GM19463 (cell line): Measurements from ENCODE around the gene TIGD3.
A peak's percentile ranks its signal among the peaks of the same experiment; 100 is the strongest.

Source experiments
- ATAC-seq: cut with Tn5 transposase; IDR thresholded peaks from one replicate; pipeline ENCODE4 v1.9.1; 2021; ENCODE audit warnings: mild to moderate bottlenecking, moderate library complexity; ENCODE audit not compliant: unreplicated experiment

The TIGD3 gene, protein sequence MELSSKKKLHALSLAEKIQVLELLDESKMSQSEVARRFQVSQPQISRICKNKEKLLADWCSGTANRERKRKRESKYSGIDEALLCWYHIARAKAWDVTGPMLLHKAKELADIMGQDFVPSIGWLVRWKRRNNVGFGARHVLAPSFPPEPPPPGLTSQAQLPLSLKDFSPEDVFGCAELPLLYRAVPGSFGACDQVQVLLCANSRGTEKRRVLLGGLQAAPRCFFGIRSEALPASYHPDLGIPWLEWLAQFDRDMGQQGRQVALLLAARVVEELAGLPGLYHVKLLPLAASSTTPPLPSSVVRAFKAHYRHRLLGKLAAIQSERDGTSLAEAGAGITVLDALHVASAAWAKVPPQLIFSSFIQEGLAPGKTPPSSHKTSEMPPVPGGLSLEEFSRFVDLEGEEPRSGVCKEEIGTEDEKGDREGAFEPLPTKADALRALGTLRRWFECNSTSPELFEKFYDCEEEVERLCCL

GRCh38 chr11:65354265-65355012, at the start of gene TIGD3:
TSS of gene TIGD3 (plus strand) at chr11:65354751. CDS start at chr11:65355809, 1,058 bp downstream.
- ATAC-seq: peak; percentile 96

- ATAC-seq: no peak
Measured at GRCh38 chr11:65305501-65306268, 48.9 kb upstream of the TIGD3 start.

DNA sequence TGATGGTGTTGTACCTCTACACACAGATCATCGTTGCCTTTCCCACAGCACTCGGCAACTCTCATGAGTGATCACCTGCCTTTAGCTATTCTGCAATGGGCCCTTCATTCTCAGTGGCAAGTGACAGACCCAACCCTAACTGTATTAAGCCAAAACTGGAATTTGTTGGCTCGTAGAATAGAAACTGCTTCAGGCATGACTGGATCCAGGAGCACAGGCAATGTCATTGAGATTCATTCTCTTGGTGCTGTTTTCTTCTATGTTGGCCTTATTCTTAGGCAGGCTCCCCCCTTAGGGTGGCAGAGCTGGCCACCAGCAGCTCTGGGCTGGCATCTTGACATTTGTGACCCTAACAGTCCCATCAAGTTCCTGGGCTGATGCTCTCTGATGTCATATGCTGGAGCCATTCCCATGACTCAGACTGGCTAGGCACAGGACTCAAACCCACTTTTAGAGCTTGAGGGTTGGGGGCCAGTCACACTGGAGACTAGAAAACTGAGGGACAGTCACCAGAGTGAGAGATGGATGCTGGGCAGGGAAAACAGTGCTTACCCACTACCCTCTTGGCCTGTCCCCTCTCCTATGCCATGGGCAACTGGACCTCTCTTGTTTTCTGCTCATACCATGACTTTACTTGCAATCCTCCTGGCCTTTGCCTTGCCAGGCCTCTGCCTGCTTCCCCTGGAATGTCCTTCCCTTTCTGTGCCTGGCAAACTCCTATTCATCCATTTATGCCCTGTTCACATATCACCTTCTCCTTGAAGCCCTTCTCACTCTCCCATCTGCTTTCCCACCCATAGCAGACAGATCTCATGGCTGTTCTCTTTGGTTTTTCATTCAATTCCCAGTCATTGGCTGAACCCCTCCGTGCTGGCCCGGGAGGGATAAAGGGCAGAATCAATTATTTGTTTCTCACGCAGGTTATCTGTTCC, 47.0 kb upstream of the TIGD3 start:
- ATAC-seq: no peak

GRCh38 chr11:65308281-65308891, 46.2 kb upstream of the TIGD3 start:
- no peak for ATAC-seq

GRCh38 chr11:65309006-65309405, 45.5 kb upstream of the TIGD3 start:
- ATAC-seq: no peak

- no peak for ATAC-seq
Measured at GRCh38 chr11:65310215-65310614, 44.3 kb upstream of the TIGD3 start.

DNA sequence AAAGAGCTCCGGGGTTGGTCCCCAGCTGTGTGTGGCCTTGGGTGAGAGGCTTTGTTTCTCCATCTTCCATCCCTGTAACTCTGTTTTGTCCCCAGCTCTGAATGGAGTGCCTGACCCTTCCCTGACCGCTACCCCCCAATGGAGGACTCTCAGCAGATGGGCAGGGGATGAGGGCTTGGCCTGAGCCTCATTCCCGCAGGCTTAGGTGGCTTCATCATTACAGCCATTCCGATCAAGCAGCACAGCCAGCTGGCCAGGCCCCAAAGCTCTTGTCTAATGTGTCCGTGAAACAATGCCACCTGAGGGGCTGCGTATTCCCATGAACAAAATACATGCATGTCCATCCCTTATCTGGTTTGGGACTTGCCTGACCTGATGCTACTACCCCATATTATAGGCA, 43.8 kb upstream of the TIGD3 start:
- ATAC-seq: no peak

DNA sequence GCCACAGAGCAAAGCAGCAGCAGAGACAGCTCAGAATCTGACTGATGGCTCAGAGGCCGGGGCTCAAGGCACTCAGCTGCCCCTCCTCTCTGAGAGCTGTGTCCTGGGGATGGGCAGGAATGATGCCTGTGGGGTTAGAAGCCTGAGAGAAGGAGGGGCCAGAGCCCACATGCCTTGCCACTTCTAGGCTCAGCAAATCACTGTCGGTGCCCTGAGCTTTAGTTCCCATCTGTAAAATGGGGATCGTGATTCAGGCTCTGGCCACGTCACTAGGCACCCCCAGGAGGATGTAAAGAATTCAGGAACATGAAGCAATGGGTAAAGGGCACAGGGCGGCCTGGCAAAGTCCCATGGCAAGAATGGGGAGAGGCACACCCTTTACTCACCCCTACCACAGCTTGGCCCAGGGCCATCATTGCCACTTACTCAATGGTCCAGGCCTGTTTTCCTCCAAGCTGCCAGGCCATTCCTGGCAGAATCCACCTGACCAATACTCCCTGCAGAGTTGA, 43.3 kb upstream of the TIGD3 start:
- ATAC-seq: no peak

GRCh38 chr11:65314501-65315203, 39.9 kb upstream of the TIGD3 start, which contains the start of gene CDC42EP2:
TSS of gene CDC42EP2 (plus strand) at chr11:65314866. CDS start at chr11:65320899, 6,033 bp downstream.
- peak; percentile 83 for ATAC-seq

DNA sequence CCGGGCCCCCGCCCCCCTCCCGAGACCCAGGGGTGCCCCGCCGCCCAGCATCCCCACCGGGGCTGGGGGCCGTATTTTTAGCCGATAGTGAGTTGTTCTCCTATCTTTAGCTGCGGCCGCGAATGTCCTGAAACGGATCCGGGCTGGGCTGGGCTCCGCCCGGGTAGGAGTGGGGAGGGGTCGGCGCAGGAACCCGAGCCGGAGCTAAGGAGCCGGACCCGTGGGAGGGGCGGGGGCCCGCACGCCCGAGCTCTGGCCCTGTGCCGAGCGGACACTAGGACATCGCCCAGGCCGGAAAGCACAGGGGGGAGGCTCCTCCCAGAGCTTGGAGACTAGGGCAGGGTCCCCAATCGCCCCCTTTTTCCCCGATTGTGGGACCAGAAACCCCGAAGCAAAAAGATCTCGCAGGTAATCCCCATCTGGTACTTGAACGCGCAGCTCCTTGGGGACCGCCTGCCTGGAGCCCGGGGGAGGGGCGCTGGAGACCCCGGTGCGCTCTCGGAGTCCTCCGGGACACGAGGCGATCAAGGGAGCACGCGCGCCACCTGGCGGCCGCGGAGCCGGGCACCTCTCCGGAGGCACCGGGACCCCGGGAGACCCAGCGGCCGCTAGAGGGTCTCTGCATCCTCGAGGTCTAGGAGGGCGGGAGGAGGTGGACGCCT, 39.2 kb upstream of the TIGD3 start:
- ATAC-seq: no peak

- ATAC-seq: no peak
Measured at GRCh38 chr11:65315866-65316226, 38.7 kb upstream of the TIGD3 start.

- ATAC-seq: no peak
Measured at GRCh38 chr11:65316227-65317024, 38.1 kb upstream of the TIGD3 start.

- ATAC-seq: no peak
Measured at GRCh38 chr11:65317025-65317786, 37.3 kb upstream of the TIGD3 start.

DNA sequence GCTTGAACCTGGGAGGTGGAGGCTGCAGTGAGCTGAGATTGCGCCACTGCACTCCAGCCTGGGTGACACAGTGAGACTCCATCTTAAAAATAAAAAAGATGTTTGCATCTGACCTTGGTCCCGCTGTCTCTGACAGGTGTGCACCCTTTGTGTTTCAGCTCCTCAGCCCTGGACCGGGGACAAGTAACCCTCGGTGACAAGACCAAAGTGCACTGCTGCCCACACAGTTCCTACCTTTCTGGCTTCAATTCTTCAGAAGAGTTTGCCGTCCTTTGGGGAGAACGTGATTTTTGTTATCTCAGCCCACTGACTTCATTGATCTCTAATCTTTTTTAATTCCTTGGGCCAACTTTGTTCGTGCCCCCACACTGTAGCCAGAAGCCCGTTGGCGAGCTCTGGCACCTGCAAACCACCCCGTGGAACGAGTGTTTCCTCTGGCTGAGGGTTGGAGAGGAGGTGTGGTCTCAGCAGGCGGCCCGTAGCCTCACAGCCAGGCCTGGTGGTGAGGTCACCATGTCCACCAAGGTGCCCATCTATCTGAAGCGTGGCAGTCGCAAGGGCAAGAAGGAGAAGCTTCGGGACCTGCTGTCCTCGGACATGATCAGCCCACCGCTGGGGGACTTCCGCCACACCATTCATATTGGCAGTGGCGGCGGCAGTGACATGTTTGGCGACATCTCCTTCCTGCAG, 34.0 kb upstream of the TIGD3 start:
- ATAC-seq: no peak

DNA sequence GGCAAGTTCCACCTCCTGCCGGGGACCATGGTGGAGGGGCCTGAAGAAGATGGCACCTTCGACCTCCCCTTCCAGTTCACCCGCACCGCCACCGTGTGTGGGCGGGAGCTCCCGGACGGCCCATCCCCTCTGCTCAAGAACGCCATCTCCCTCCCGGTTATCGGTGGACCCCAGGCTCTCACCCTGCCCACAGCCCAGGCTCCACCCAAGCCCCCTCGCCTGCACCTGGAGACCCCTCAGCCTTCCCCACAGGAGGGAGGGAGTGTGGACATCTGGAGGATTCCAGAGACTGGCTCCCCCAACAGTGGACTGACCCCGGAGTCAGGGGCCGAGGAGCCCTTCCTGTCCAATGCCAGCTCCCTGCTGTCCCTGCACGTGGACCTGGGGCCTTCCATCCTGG, 33.5 kb upstream of the TIGD3 start:
- ATAC-seq: no peak

- no peak for ATAC-seq
Measured at GRCh38 chr11:65321828-65322485, 32.6 kb upstream of the TIGD3 start.
